GM12878 (cell line): ENCODE results near the gene XPNPEP1. TPM values are rescaled to one million over a fixed set of nuclear protein-coding genes. Genes with fewer than 3 reads are reported as not detected.

Source experiments
- BHLHE40 ChIP-seq, 2 experiments: fragments of 450-650 bp in 1 of 2; IDR thresholded peaks; 2 replicates each; pipeline ENCODE4 v1.6.1; 2011 to 2017; ENCODE audit warnings: low read depth in 2 of 2, borderline replicate concordance in 1 of 2, improper control_type of control experiment in 1 of 2, low read length in 1 of 2, mild to moderate bottlenecking in 1 of 2
- CHD1 ChIP-seq: IDR thresholded peaks from 2 replicates; pipeline ENCODE4 v1.6.1; 2012; ENCODE audit warnings: low read depth, low read length, improper control_type of control experiment
- CREB1 ChIP-seq: IDR thresholded peaks from 2 replicates; pipeline ENCODE4 v1.6.1; 2012; ENCODE audit warnings: low read depth, mild to moderate bottlenecking, inconsistent platforms
- DPF2 ChIP-seq: fragments of 450-650 bp; IDR thresholded peaks from 2 replicates; pipeline ENCODE4 v1.6.1; 2017; ENCODE audit warnings: mild to moderate bottlenecking
- EP300 ChIP-seq, 2 experiments: fragments of 150-350 bp in 1 of 2; IDR thresholded peaks; 2 replicates each; pipeline ENCODE4 v1.6.1; 2011 to 2012; ENCODE audit warnings: low read depth in 2 of 2, low read length in 2 of 2, borderline replicate concordance in 1 of 2, improper control_type of control experiment in 1 of 2, inconsistent platforms in 1 of 2; ENCODE audit not compliant: control insufficient read depth in 1 of 2
- FOXM1 ChIP-seq: IDR thresholded peaks from 2 replicates; pipeline ENCODE4 v1.6.1; 2012; ENCODE audit warnings: low read depth, mild to moderate bottlenecking, inconsistent platforms, low read length, moderate library complexity
- KDM1A ChIP-seq: fragments of 200-600 bp; sonication (generic); IDR thresholded peaks from 2 replicates; pipeline ENCODE4 v1.6.1; 2016; ENCODE audit warnings: borderline replicate concordance
- MEF2B ChIP-seq: fragments of 450-650 bp; IDR thresholded peaks from 2 replicates; pipeline ENCODE4 v1.6.1; 2018; ENCODE audit warnings: mild to moderate bottlenecking, moderate library complexity; ENCODE audit not compliant: partially characterized antibody, poor library complexity, severe bottlenecking
- NFIC ChIP-seq: IDR thresholded peaks from 2 replicates; pipeline ENCODE4 v1.6.1; 2012; ENCODE audit warnings: low read depth, mild to moderate bottlenecking, inconsistent platforms, low read length, moderate library complexity
- PML ChIP-seq: IDR thresholded peaks from 2 replicates; pipeline ENCODE4 v1.6.1; 2012; ENCODE audit warnings: low read length, inconsistent platforms
- RAD51 ChIP-seq: fragments of 450-650 bp; IDR thresholded peaks from 2 replicates; pipeline ENCODE4 v1.6.1; 2016; ENCODE audit warnings: moderate library complexity, mild to moderate bottlenecking, inconsistent platforms
- RUNX3 ChIP-seq: IDR thresholded peaks from 2 replicates; pipeline ENCODE4 v1.6.1; 2012; ENCODE audit warnings: low read length, inconsistent platforms
- TCF12 ChIP-seq: IDR thresholded peaks from 2 replicates; pipeline ENCODE4 v1.6.1; 2011; ENCODE audit warnings: low read depth, mild to moderate bottlenecking, low read length
- TCF3 ChIP-seq: IDR thresholded peaks from 2 replicates; pipeline ENCODE4 v1.6.1; 2012; ENCODE audit warnings: low read depth, mild to moderate bottlenecking, low read length, borderline replicate concordance; ENCODE audit not compliant: insufficient read depth
- USF2 ChIP-seq: IDR thresholded peaks from 2 replicates; pipeline ENCODE4 v1.6.1; 2011; ENCODE audit warnings: low read depth, low read length, improper control_type of control experiment, borderline replicate concordance
- ZNF622 ChIP-seq: fragments of 450-650 bp; IDR thresholded peaks from 2 replicates; pipeline ENCODE4 v1.6.1; 2017; ENCODE audit warnings: mild to moderate bottlenecking, inconsistent platforms
- ZNF687 ChIP-seq: fragments of 450-650 bp; IDR thresholded peaks from 2 replicates; pipeline ENCODE4 v1.6.1; 2017; ENCODE audit warnings: mild to moderate bottlenecking, moderate library complexity
- polyA plus RNA-seq, 11 experiments: library from polyadenylated mRNA; depleted of rRNA in 4 of 11; unstranded in 6 of 11; stranded (reverse) in 5 of 11; fragments of >200 nt; fragmentation: Nextera tagmentation in 4 of 11; fragmentation: Illumina TruSeq in 1 of 11; extraction: Ambion mirVana in 4 of 11; extraction: Trizol in 1 of 11; gene quantifications; 1 replicate in 1 of 11; 2 replicates in 10 of 11; pipeline versions ENCODE4 v1.2.1 to v1.2.3, GENCODE V29; 2011 to 2016; ENCODE audit warnings: inconsistent platforms in 2 of 11, missing spikeins in 2 of 11, low read depth in 1 of 11
- total RNA-seq, 4 experiments: library from RNA; depleted of rRNA in 3 of 4; stranded (reverse); fragments of >200 nt in 3 of 4; fragmentation: Illumina TruSeq in 1 of 4; extraction: Trizol in 1 of 4; gene quantifications; 2 replicates each; pipeline versions ENCODE4 v1.2.1 to v1.2.3, GENCODE V29; 2013 to 2021
- TF ChIP-seq, protein P1 (sequence below): fragments of 450-650 bp; IDR thresholded peaks from 2 replicates; pipeline ENCODE4 v1.6.1; 2017; ENCODE audit warnings: borderline replicate concordance
- TF ChIP-seq, protein P2 (sequence below): fragments of 450-650 bp; IDR thresholded peaks from 2 replicates; pipeline ENCODE4 v1.6.1; 2017; ENCODE audit warnings: low read depth, mild to moderate bottlenecking, moderate library complexity
- TF ChIP-seq, protein P3 (sequence below): IDR thresholded peaks from 2 replicates; pipeline ENCODE4 v1.6.1; 2011; ENCODE audit warnings: borderline replicate concordance, low read depth, mild to moderate bottlenecking, moderate library complexity, low read length; ENCODE audit not compliant: insufficient read depth, poor library complexity, severe bottlenecking

XPNPEP1 gene
- total and polyA plus RNA-seq, 10 of the 15 experiments (the other 5 are each of a cell fraction or from before 2014, with no cell fraction given) = 22.7 to 108 (median 43.5) TPM

DNA sequence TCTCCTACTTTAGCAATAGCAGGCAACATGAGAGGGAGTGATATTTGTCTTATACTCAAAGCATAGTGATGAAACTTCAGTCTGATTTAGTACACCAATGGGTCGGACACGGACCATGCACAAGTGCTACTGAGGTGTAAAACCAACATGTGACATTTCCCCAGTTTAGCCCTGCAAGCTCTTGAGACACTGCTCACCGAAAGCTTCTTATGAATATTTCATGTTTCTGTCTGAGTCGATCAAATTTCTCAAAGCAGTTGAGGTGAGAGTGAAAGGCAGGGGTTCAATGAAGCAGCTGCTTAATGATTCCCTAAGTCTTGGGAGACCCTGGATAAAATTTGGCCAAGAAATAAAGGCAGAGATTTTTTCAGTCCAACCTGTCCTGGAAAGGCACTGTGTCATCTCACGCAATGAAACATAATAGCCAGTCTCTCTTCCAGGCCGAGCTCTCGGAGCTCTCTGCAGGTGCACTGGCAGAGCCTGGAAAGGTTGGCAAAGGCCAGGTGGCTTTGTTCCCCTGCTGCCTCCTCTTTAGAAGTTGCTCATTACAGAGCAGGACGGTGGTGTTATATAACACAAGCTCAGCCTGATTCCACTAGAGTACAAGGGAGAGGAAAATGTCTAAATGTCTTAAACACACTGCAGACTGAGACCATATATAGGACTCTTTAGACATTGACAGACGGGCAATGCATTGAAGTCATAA is 33.9 kb upstream of the XPNPEP1 start (continued):
- TF ChIP-seq, protein P1, sequence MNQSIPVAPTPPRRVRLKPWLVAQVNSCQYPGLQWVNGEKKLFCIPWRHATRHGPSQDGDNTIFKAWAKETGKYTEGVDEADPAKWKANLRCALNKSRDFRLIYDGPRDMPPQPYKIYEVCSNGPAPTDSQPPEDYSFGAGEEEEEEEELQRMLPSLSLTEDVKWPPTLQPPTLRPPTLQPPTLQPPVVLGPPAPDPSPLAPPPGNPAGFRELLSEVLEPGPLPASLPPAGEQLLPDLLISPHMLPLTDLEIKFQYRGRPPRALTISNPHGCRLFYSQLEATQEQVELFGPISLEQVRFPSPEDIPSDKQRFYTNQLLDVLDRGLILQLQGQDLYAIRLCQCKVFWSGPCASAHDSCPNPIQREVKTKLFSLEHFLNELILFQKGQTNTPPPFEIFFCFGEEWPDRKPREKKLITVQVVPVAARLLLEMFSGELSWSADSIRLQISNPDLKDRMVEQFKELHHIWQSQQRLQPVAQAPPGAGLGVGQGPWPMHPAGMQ = no peak
- TF ChIP-seq ZNF687 = no peak
- TF ChIP-seq DPF2 = peak; percentile 48
- no peak for TF ChIP-seq CREB1
- peak; percentile 12; the same call in 1 of the 2 replicates for TF ChIP-seq USF2
- TF ChIP-seq NFIC = peak; percentile 86
- TF ChIP-seq TCF12 = 0 out of 2 replicates have a peak, but pooled peaks have one; percentile 39
- no peak for TF ChIP-seq ZNF622
- no peak for TF ChIP-seq CHD1
- TF ChIP-seq RUNX3 = peak; percentile 85
- TF ChIP-seq KDM1A = no peak
- peak; percentile 70 to 79 for TF ChIP-seq BHLHE40 (IDR thresholded peaks at IDR 0.05; ENCODE audit: borderline replicate concordance in 1 of 2, low read depth in 2 of 2, low read length in 1 of 2)
- peak; percentile 74; the same call in 1 of the 2 replicates for TF ChIP-seq RAD51
- TF ChIP-seq EP300 (IDR thresholded peaks at IDR 0.05; ENCODE audit: borderline replicate concordance in 1 of 2, control insufficient read depth in 1 of 2, low read depth in 2 of 2, low read length in 2 of 2) = peak in 1 of 2 experiments; percentile 46; a peak in 1 of 4 replicates
- TF ChIP-seq FOXM1 = peak; percentile 81
- peak; percentile 26; the same call in 1 of the 2 replicates for TF ChIP-seq TCF3
- TF ChIP-seq, protein P2, sequence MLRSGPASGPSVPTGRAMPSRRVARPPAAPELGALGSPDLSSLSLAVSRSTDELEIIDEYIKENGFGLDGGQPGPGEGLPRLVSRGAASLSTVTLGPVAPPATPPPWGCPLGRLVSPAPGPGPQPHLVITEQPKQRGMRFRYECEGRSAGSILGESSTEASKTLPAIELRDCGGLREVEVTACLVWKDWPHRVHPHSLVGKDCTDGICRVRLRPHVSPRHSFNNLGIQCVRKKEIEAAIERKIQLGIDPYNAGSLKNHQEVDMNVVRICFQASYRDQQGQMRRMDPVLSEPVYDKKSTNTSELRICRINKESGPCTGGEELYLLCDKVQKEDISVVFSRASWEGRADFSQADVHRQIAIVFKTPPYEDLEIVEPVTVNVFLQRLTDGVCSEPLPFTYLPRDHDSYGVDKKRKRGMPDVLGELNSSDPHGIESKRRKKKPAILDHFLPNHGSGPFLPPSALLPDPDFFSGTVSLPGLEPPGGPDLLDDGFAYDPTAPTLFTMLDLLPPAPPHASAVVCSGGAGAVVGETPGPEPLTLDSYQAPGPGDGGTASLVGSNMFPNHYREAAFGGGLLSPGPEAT = peak; percentile 44; the same call in 1 of the 2 replicates
- peak; percentile 34 for TF ChIP-seq MEF2B
- TF ChIP-seq, protein P3, sequence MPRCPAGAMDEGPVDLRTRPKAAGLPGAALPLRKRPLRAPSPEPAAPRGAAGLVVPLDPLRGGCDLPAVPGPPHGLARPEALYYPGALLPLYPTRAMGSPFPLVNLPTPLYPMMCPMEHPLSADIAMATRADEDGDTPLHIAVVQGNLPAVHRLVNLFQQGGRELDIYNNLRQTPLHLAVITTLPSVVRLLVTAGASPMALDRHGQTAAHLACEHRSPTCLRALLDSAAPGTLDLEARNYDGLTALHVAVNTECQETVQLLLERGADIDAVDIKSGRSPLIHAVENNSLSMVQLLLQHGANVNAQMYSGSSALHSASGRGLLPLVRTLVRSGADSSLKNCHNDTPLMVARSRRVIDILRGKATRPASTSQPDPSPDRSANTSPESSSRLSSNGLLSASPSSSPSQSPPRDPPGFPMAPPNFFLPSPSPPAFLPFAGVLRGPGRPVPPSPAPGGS = peak; percentile 16
- TF ChIP-seq PML = no peak
